ENCODE results near the gene TSC22D1.
A peak's percentile ranks its signal among the peaks of the same experiment; 100 is the strongest.
"Not testable (repeated sequence)": the region's sequence is repeated elsewhere in the genome, so short reads cannot be mapped to it uniquely, and the experiment has no call there.

TSC22D1 gene

DNA sequence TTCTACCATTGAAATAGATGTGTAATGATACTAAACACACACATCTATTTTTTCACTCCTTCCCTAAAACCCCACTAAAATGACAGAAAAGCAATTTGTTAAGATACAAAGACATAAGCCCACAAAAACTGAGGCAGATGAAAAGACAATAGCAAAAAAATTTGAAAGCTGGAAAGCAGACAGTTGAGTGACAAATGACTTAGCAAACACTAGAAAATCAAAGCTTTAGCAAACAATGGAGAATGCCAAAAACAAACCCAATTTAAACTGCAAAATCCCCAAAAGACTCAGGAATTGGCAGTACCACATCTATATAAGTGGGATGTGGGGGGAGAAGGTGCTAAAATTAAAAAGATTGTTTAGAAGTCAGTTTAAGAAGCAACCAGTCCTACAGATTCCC, 9.5 kb downstream of the TSC22D1 start:
- no peak for DNase-seq

DNA sequence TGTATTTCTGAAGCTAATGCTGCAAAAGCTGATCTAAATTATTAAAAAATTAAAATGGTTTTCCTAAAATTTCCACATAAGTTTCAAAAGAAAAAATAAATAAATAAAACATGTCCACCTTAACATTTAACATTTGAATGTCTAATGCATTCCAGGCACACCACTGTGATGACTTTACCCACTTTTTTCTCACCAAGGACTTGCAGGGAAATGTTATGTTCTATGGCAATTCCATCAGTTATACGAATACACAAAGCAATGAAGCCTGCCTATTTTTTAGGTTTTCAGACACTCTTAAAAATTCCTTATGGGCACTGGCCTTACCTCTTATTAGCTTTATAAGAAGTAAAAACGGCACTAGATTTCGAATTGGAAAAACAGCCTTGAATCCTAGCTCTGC, 10.2 kb downstream of the TSC22D1 start:
- no peak for DNase-seq

DNA sequence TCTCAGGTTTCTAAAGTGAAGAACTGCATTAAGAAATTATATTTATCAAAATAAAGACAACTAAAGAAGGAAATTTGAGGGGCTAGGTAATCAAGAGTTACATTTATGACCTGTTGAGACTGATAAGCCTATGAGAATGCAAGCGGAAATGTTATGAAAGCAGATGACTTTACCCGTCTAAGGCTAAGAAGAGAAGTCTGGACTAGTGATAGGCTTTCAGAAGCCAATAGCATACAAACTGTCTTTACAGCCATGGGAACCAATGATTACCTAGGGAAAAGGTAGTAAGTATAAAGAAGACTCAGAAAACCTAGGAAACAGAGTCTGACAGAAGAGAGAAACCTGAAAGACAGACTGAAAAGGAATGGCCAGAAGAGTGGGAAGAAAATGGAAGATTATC, 11.2 kb downstream of the TSC22D1 start:
- DNase-seq, result no peak

DNA sequence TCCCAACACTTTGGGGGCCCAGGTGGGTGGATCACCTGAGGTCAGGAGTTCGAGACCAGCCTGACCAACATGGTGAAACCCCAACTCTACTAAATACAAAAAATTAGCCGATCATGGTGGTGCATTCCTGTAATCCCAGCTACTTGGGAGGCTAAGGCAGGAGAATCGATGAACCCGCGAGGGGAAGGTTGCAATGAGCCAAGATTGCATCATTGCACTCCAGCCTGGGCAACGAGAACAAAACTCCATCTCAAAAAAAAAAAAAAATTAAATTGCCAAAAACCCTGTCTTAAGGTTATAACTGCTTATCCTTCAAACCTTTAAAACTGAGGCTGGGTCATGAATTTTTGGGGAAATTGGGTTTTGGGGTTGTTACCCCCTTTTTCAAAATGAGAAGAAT, 13.3 kb downstream of the TSC22D1 start:
- DNase-seq, result not testable (repeated sequence)

DNA sequence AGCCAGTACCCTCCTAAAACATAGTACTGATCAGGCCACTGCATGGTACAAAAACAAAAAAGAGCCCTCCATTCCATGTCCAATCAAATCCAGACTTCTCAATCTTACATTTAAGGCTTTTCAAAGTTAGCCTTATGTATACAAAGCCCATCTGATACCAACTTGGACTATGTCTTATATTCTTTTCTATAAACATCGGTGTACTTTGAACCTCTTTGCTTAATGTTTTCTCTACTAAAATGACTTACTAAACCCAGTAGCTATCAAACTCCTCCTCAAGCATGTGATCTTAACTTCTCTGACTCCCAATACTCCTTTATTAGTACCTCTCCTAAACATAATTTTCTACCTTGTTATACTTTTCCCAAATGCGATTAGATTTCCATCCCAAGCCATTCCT, 14.8 kb downstream of the TSC22D1 start:
- DNase-seq, result no peak

DNA sequence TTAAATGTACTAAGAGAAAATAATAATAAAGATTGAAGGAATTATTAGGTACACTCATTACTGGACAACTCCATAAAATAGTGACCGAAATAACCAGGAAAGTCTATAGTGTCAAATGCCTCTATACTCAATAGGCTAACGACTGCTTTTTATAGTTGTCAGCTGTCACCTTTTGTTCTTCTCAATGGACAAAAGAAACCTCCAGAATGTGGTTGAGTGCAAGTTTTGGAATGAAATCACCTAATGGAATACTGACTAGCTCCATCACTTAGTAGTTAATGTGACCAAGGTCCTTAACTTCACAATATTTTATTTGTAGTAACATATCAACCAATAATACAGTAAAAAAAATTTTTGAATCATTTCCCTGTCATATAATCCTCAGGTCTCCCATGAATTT, 18.1 kb downstream of the TSC22D1 start:
- no peak for DNase-seq

DNA sequence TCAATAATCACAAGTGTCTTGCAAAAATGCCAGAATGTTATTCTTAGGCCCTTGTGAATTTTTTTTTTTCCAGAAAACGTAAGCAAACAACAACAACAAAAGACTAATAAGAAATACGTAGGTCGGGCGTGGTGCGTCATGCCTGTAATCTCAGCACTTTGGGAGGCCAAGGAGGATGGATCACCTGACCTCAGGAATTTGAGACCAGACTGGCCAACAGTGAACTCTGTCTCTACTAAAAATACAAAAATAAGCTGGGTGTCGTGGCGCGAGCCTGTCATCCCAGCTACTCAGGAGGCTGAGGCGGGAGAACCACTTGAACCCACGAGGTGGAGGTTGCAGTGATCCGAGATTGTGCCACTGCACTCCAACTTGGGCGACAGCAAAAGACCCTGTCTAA, 20.9 kb downstream of the TSC22D1 start:
- no peak for DNase-seq

DNA sequence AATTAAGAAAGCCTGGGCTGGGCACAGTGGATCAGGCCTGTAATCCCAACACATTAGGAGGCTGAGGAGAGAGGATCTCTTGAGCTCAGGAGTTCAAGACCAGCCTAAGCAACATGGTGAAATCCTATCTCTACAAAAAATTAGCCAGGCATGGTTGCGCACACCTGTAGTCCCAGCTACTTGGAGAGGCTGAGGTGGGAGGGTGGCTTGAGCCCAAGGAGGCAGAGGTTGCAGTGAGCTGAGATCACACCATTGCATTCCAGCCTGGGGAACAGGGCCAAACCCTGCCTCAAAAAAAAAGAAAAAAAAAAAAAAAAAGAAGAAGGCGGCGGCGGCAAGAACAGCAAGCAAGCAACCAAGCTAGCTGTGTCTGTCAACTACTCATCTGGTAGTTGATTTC, 26.7 kb downstream of the TSC22D1 start:
- no peak for DNase-seq

DNA sequence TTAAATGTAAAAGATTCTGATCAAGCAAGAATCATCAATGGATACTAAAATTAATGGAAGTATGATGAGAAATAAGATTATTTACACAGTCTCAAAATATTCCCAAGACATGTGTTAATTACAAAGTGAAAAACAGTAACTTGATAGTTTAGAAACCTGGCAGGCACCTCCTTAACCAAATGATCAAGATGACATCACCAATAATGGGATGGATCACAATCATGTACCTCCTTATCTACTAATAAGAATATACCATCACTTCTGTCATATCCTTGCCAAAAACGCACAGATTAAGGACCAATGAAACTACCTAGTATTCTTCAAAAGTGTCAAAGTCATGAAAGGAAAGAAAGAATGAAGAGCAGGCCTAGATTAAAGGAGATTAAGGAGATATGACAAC, 30.0 kb downstream of the TSC22D1 start:
- no peak for DNase-seq

DNA sequence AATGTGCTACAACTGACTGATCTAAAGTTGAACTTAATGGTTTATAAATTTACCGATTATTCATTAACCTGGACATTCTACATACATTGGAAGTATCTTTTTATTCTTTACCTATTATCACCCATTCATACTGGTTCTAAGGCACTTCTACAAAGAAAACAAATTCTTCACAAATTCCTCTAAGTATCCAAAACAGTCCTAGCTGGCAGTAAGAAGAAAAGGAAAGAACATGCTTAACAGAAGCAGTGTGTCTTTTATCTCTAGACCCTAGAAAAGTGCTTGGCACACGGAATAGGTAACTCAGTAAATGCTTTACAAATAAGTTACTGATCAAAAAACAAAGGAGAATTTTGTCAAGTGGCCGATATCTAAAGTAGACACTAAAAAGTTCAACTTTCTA, 32.8 kb downstream of the TSC22D1 start:
- DNase-seq, result no peak

DNA sequence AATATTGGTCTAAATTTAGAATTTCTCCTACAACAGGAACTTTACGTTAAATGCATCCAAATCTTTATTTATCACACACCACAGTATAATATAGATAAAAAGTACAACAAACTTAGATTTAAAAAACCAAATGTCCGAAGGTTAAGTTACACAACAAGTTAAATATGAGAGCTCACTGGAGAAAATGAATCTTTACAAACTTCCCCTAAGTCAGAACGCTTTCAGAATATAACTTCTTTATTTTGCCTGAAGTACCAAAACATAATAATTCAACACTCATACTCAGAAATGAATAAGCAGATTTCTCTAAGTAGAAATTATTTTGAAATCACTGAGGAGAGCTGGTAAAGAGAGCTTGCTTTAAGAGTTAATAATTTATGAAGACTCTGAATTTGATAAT, 33.8 kb downstream of the TSC22D1 start:
- DNase-seq, result no peak

DNA sequence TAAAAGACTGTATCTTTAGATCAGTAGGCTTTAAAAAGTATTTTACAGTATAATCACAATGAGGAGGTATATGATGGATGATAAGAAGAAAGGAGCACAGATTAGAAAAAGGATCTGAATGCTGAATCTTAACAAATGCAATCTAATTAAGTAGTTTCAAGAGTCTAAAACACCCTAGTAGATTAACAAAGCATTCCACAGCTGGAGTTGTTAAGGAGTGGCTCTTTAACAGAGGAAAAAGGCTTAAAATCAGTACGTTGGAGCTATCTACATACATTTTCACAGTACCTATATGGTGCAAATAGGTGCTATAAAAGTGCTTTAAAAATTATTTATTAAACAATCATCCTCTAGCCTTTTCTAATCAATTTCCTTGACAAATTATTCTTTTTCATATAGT, 34.5 kb downstream of the TSC22D1 start:
- no peak for DNase-seq

DNA sequence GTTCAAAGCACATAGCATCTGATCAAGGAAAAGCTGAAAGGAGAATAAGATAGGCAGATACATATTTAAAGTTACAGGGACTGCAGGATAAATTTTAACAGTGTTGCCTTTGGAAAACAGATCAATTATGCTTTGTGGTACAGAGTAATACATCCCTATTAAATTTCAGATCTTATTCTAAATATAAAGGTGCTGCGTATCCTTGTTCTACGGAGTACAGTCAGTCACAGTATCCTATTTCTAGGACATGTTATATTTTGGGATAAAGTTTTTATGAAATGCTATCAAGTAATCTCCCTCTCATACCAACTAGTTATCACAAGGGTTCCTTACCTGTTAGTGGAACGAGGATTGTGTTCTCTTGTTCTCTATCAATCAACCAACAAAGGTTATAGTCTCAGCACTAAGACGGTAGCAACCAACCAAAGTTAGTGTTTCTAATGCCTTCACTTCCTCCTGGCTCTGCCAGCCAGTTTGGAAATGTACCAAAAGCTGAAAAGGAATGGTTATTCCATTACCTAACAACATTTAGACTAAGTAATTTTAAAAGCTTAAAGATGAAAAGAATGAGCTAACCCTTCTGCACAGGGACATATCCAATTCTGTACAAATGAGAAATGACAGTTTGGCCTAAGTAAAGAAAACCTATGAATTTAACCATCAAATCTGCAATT, 35.2 kb downstream of the TSC22D1 start:
- no peak for DNase-seq

DNA sequence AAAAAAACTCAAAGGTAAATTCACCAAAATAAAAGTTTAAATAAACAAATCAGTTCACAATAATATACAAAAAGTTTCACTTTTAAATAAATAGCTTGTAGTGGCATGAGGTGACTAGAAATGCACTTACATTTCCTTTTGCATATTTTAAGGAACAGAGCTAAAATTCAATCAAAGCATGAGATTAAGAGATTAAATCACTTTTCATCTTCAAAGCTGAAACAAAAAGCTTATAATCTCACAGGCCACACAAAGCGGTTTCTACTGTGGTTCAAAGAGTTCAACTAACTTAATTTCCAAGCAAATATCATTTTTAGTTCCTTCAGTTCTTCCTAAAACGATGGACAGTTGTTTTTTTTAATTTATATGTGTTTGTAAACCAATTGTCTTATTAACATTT, 38.9 kb downstream of the TSC22D1 start:
- DNase-seq, result no peak

DNA sequence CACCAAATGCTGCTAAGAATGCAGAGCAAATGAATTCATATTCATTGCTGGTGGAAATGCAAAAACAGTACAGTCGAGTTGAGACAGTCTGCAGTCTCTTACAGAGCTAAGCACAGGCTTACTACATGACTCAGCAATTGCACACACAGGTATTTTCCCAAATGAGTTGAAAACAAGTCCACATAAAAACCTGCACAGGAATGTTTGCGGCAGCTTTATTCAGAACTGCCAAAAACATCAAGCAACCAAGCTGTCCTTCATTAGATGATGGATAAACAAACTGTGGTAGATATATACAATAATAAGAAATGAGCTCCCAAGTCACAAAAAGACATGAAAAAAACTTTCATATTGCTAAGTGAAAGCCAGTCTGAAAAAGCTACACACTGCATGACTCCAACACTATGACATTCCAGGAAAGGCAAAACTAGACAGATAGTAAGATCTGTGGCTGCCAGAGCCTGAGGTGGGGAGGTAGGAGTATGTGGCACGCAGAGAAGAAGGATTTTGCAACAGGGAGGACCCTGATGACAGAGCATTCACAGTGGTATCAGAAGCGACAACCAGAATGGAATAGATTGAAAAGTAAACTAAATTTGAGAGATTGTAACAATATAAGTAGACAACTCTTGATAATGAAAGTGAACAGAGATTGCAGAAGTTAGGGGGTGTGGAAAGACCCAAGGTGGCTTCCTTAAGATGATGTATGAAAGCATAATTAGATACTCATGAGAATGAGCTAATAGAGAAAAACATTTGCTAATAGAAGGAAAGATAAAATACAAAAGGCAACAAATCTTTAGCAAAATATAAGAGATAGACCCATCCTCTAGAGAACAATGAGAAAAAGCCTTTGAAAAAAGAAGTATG, 52.7 kb downstream of the TSC22D1 start:
- no peak for DNase-seq

DNA sequence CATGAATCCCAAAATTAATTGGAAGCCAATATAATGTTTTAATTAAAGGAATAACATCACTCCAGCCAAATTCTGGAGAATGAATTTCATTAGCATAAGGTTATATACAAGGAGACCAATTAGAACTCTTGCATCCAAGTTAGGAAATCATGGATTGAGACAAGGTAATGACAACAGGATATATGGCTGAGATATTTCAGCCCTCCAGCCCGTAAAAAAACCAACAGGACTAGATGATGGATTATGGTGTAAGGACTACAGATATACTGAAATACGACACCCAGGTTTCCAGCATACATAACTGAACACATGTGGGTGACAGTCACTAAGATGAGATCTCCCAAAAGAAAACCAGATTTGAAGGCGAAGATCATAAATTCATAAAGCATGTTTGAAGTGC, 56.5 kb downstream of the TSC22D1 start:
- no peak for DNase-seq

DNA sequence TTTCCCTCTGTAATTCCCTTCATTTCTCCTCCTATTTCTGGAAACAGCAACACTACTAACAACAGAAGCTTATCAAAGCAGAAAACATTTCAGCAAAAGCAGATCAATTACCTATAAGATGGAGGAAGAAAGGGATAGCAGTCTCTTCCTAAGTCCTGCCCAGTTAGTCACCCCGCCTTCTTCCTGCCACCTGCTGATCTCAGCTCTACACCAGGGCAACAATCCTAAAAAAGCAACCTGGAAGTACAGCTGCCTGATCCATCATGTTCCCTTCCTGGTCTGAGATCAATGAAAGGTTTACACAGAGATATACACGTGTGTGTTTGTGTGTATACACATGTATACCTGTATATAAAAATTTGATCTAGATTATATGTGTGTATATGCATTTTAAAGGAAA, 59.4 kb downstream of the TSC22D1 start:
- peak; percentile 4 for DNase-seq

DNA sequence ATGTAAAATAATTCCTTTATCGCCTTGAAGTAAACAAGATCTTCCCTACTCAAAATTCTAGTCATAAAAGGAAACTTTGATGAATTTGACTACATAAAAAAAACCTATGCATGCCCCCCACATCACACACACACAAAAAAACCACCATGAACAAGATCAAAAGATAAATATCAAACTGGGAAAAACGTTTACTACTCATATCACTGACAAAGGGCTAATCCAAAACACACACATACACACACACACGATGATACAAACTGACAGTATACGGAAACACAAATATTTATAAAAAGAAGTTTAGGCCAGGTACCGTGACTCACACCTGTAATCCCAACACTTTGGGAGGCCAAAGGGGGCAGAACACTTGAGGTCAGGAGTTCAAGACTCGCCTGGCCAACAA, 61.9 kb downstream of the TSC22D1 start:
- DNase-seq, result no peak

DNA sequence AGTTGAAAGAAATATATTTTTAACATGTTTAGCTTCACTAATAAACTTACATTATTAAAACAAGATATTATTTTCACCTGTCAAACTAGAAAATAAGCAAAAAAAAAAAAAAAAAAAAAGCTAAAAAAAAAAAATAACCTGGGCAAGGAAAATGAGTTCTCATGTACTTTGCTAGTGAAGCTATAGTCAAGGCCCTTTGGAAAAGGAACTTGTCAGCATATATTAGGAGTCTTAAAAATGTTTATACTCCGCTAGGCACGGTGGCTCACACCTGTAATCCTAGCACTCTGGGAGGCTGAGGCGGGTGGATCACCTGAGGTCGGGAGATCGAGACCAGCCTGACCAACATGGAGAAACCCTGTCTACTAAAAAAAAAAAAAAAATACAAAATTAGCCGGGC, 66.3 kb downstream of the TSC22D1 start:
- DNase-seq, result not testable (repeated sequence)

DNA sequence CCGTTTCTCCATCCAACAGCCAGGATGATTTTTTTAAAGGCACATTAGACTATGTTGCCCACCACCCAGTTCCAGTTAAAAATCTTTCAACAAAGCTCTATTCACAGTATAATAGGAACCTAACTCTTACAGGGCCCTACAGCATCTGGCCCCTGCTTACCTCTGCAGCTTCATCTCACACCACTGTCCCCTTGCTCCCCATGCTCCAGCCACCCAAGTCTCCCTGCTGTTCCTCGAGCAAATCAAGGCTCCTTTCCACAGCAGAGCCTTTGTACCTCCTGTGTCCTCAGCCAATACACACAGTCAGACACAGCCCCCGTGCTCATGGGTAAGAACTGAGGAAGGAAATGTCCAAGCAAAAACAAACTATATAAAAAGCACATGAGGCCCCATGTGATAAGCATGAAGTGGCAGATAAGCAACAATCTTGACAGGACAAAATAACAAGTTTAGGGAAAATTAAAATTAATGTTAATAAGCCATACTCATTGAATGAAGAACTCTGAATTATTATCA, 67.5 kb downstream of the TSC22D1 start:
- no peak for DNase-seq

DNA sequence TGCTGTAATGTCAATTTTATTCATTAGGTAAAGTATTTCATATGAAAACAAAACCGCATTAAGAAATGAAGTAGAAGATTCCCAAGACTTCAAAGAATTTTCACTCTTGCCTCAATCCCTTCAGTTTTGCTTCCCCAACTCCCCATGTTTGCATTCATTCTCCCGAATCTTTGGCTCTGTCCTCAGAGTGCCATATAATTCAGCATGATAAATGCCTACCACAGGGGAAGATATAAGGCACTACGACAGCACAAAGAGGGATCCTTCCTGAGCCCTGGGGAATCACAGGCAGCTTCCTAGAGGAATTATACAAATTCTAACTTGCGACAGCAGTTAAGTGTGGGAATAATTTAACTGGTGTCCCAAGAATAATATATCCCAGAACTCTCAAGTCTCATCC, 68.5 kb downstream of the TSC22D1 start:
- DNase-seq, result no peak

DNA sequence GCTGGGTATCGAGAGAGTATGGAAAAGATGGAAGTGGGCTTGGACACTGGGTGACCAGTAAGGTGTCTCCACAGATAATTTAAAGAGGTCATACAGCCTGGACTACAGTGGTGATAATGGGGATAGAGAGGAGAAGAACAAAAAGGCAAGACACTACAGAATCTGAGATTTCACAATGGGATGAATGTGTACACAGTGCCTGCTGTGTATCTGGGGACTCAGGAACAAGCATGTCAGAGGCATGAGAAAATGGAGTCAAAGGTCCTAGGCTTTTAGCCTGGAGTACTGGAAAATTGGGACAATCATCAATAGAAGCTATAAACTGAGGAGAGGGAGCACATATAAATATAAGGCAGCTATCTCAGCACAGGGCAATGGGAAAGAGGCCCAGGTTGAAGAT, 69.4 kb downstream of the TSC22D1 start:
- no peak for DNase-seq

DNA sequence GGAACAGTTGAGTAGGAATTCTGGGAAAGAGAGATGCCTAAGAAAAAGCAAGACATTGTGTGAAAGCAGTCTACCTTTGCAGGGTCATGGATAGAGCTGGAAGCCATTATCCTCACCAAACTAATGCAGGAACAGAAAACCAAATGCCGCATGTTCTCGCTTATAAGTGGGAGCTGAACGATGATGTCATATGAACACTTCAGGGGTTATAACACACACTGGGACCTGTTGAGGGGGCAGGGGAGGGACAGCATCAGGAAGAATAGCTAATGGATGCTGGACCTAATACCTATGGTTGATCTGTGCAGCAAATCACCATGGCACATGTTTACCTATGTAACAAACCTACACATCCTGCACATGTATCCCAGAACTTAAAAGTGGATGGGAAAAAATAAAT, 69.9 kb downstream of the TSC22D1 start:
- DNase-seq, result no peak

DNA sequence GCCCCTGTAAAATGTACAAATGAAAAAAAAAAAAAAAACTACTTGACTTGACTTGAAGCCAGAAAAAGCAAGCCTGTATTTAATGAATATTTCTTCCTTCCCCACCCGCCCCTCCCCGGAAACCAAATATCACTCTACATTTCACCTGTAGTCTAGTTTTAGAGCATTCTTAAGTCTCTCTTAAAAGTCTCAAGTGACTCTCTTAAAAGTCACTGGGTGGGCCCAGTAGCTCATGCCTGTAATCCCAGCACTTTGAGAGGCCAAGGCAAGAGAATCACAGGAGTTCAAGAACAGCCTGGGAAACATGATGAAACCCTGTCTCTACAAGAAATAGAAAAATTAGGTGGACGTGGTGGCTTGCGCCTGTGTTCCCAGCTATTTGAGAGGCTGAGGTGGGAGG, 72.0 kb downstream of the TSC22D1 start:
- no peak for DNase-seq

DNA sequence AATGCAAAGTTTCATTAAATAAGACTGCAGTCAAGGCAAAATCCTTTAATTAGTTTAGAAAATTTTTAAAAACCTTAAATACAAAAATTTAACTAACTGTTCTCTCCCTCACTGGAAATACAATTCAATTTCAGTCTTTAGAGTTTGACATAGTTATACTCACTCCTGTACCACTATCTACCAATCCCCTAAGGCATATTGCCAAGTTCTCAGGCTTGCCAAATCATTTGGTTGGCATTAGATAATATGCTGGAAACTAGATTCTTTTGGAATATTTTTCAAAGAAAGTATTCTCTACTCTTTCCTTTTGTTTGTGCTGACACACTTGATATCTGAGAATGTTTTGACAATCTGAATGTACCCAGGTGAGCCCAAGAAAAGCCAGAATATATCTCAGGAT, 77.2 kb downstream of the TSC22D1 start:
- DNase-seq, result no peak
